ENCODE measurements around the gene FSIP1.

FSIP1 gene

DNA sequence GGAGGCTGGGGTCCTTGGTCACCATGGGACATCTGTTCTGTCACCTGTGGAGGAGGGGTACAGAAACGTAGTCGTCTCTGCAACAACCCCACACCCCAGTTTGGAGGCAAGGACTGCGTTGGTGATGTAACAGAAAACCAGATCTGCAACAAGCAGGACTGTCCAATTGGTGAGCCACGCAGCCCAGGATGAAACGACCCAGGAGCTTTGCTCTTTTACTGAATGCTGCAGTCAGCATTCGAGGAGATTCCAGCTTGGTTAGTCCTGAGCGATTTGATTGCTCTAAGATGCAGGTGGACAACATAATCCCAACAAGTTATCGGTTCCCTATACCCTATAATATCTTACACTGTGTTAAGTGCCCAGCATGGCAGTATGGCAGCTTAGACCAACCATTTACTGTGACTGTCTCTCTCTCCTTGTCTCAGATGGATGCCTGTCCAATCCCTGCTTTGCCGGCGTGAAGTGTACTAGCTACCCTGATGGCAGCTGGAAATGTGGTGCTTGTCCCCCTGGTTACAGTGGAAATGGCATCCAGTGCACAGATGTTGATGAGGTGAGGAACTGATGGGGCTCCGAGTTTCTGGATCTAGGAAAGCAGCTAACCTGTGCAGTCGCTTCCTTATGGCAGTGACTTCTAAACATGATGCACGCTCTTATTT is 194.0 kb downstream of the FSIP1 start:
- peak overlapping the region; percentile 34 for H3K4me3 ChIP-seq (ENCODE audit: control insufficient read depth, low read depth, low read length)
- TF ChIP-seq, protein P1, sequence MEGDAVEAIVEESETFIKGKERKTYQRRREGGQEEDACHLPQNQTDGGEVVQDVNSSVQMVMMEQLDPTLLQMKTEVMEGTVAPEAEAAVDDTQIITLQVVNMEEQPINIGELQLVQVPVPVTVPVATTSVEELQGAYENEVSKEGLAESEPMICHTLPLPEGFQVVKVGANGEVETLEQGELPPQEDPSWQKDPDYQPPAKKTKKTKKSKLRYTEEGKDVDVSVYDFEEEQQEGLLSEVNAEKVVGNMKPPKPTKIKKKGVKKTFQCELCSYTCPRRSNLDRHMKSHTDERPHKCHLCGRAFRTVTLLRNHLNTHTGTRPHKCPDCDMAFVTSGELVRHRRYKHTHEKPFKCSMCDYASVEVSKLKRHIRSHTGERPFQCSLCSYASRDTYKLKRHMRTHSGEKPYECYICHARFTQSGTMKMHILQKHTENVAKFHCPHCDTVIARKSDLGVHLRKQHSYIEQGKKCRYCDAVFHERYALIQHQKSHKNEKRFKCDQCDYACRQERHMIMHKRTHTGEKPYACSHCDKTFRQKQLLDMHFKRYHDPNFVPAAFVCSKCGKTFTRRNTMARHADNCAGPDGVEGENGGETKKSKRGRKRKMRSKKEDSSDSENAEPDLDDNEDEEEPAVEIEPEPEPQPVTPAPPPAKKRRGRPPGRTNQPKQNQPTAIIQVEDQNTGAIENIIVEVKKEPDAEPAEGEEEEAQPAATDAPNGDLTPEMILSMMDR (IDR thresholded peaks at IDR 0.05; ENCODE audit: control insufficient read depth, insufficient read depth, low read depth, low read length, missing control alignments) = no peak

DNA sequence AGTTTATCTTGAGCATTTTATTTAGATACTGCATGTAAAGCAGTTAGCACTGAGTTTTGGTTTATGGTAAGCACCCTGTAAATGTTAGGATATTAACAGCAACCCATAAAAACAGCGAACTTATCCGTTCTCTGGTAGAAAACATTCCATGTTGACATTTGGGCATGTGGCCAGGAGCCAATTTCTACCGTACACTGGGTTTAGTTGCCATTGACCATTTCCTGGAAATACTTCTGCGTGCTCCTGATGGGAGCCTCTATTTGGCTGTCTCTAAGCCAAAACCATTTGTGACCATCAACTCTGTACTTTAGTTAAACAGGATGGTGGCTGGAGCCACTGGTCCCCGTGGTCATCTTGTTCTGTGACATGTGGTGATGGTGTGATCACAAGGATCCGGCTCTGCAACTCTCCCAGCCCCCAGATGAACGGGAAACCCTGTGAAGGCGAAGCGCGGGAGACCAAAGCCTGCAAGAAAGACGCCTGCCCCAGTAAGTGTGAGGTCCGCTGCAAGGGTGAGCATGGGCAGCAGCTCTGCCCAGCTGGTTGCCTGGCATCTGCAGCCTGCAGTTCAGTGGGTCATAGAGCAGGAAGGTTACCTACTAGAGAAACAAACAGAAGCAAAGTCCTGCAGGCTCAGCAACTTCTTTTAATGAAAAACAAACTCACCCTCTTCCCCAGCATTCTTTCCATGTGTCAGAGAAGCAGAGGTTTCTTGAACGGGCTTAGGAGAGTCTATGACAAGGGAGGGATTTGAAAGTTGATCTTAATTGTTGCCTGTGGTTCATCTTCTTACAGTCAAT is 194.7 kb downstream of the FSIP1 start:
- TF ChIP-seq, protein P1 (IDR thresholded peaks at IDR 0.05; ENCODE audit: control insufficient read depth, insufficient read depth, low read depth, low read length, missing control alignments) = no peak
- H3K4me3 ChIP-seq (ENCODE audit: control insufficient read depth, low read depth, low read length) = peak overlapping the region; percentile 34
- peak; percentile 79 for DNase-seq (ENCODE audit: low read depth)

More for the DNA sequence above, 194.0 kb downstream of the FSIP1 start:
- peak; percentile 66 for DNase-seq (ENCODE audit: low read depth)

DNA sequence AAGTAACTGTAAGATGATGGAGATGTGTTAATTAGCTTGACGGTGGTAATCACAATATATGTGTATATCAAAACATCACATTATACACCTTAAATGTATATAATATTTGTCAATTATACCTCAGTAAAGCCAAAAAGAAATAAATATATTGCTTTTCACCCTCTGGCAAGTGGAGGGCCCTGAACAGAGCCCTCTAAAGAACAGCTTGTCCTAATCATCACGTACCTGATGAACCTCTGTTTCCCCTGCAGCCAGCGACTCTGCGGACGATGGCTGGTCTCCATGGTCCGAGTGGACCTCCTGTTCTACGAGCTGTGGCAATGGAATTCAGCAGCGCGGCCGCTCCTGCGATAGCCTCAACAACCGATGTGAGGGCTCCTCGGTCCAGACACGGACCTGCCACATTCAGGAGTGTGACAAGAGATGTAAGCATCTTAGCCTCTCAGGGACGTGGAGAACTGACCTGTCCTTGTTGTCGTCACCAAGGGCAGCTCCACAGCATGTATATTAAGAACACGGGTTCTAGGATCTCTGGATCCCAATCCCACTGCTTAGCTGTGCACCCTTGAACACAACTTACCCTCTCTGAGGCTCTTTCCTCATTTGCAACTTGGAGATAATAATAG is 195.4 kb downstream of the FSIP1 start:
- H3K4me3 ChIP-seq (ENCODE audit: control insufficient read depth, low read depth, low read length) = peak overlapping the region; percentile 18
- DNase-seq (ENCODE audit: low read depth) = peak; percentile 78

DNA sequence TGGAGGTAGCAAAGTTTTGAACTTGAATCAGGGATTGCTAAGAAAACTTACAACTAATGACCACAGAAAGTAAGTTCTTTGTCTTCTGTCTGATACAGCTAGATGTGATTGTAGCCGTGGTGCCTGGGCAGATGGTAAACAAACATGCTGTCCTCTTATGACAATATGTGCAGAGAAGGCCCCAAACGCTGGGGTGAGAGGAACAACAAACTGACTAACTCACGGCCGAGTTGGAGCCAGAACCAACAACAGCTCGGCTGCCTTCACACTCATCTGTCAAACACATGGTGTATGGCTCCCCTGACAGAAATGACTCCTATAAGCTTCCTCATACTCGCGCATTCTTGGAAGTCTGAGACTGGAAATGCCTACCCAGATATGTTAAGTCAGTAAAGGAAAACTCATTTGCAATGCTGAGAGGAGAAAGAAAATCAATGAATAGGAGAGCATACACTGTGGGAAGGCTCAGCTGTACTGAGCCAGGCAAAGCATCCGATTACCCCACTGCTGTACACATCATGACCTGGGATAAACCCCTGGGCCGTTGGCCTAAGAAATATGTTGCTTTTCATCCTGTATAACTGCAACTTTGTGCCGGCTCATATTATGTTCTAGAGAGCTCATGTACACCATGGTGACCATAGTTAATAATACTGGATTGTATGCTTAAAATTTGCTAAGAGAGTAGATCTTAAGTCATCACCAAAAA is 196.1 kb downstream of the FSIP1 start:
- peak overlapping the region; percentile 68 for H3K4me3 ChIP-seq (ENCODE audit: control insufficient read depth, low read depth, low read length)
- peak; percentile 85 for DNase-seq (ENCODE audit: low read depth)
- TF ChIP-seq, protein P1 (IDR thresholded peaks at IDR 0.05; ENCODE audit: control insufficient read depth, insufficient read depth, low read depth, low read length, missing control alignments) = no peak

More for the DNA sequence above, 195.4 kb downstream of the FSIP1 start:
- TF ChIP-seq, protein P1 (IDR thresholded peaks at IDR 0.05; ENCODE audit: control insufficient read depth, insufficient read depth, low read depth, low read length, missing control alignments) = no peak

DNA sequence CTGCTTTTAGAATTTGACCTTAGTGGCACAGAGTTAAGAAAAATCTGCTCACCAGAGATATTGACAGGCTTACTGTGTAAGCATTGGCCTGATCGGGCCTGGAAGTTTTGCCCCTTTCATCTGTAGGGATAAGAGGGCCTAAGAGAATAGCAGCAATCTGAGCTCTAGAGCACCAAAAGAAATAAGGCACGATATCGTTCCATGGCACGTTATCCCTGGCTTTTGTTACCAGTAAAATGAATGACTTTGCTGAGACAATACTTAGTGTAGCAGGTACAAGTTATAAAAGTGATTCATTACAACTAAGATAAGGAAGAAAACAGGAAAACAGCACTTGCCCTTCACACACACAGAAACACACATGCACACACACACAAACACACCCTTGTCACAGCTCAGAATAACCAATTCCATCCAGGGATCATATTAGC is 196.8 kb downstream of the FSIP1 start:
- TF ChIP-seq, protein P1 (IDR thresholded peaks at IDR 0.05; ENCODE audit: control insufficient read depth, insufficient read depth, low read depth, low read length, missing control alignments) = no peak
- H3K4me3 ChIP-seq (ENCODE audit: control insufficient read depth, low read depth, low read length) = peak overlapping the region; percentile 68
- DNase-seq (ENCODE audit: low read depth) = peak; percentile 89

DNA sequence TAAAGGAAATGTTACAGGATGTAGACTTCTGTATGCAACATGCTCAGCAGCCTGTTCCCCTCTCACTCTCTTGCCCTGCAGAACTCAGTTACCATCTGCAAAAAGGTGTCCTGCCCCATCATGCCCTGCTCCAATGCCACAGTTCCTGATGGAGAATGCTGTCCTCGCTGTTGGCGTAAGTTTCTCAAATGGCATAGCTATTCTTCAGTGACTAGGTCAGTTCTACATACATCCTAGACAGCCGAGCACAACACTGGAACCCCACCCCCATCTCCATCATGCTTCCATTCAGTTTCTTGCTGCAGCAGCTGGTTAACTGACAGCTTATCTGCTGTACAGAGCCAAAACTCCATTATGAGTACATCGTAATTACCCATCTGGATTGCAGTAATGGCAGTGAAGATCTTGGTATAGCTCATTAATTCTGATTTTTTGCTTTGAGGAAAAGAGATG is 197.2 kb downstream of the FSIP1 start:
- H3K4me3 ChIP-seq (ENCODE audit: control insufficient read depth, low read depth, low read length) = peak overlapping the region; percentile 68
- TF ChIP-seq, protein P1 (IDR thresholded peaks at IDR 0.05; ENCODE audit: control insufficient read depth, insufficient read depth, low read depth, low read length, missing control alignments) = no peak
- peak; percentile 88 for DNase-seq (ENCODE audit: low read depth)
